ENCODE measurements around the gene SENP8.

DNA sequence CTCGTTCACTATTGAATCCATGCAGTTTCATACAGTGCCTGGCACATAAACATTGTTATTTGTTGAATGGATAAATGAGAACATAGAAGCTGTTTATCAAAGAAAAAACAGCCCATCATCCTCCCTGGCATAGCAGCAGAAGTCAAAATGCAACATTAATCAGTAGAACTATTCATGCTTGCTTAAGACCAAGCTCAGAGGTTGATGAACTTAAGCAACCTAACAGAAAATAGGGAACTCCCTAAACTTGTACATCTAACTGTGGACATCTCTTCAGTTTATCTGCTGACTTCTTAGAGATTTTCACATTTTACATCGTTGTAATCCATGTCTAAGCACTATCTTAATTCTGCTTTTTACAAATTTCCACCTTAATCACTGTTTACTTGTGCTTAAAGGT, 29.2 kb downstream of the SENP8 start:
- TF ChIP-seq EZH2 (IDR thresholded peaks at IDR 0.05; ENCODE audit: borderline replicate concordance) = no peak
- TF ChIP-seq, protein P1, sequence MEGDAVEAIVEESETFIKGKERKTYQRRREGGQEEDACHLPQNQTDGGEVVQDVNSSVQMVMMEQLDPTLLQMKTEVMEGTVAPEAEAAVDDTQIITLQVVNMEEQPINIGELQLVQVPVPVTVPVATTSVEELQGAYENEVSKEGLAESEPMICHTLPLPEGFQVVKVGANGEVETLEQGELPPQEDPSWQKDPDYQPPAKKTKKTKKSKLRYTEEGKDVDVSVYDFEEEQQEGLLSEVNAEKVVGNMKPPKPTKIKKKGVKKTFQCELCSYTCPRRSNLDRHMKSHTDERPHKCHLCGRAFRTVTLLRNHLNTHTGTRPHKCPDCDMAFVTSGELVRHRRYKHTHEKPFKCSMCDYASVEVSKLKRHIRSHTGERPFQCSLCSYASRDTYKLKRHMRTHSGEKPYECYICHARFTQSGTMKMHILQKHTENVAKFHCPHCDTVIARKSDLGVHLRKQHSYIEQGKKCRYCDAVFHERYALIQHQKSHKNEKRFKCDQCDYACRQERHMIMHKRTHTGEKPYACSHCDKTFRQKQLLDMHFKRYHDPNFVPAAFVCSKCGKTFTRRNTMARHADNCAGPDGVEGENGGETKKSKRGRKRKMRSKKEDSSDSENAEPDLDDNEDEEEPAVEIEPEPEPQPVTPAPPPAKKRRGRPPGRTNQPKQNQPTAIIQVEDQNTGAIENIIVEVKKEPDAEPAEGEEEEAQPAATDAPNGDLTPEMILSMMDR (IDR thresholded peaks at IDR 0.05; ENCODE audit: poor library complexity) = no peak

All from hepatocyte (in vitro differentiated cells).